GM19351 (cell line): Measurements from ENCODE around the gene GPR35.

ENCODE experiments used
- ATAC-seq: cut with Tn5 transposase; IDR thresholded peaks from one replicate; pipeline ENCODE4 v1.9.1; 2021; ENCODE audit warnings: mild to moderate bottlenecking, moderate library complexity; ENCODE audit not compliant: unreplicated experiment

The GPR35 gene

DNA sequence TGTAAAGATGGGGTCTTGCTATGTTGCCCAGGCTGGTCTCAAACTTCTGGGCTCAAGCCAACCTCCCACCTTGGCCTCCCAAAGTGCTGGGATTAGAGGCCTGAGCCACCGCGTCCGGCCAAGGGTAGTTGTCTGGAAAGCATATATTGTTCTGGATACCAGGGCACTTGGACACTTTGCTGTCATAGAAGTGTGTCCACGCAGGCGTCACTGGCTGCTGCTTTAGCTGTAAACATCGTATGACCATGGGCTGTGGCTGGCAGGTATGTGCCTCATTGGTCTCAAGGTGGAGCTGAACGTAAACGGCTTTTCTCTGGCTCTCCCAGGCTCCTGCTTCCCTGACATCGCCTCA lies 3.2 kb upstream of the GPR35 start:
- ATAC-seq = no peak

DNA sequence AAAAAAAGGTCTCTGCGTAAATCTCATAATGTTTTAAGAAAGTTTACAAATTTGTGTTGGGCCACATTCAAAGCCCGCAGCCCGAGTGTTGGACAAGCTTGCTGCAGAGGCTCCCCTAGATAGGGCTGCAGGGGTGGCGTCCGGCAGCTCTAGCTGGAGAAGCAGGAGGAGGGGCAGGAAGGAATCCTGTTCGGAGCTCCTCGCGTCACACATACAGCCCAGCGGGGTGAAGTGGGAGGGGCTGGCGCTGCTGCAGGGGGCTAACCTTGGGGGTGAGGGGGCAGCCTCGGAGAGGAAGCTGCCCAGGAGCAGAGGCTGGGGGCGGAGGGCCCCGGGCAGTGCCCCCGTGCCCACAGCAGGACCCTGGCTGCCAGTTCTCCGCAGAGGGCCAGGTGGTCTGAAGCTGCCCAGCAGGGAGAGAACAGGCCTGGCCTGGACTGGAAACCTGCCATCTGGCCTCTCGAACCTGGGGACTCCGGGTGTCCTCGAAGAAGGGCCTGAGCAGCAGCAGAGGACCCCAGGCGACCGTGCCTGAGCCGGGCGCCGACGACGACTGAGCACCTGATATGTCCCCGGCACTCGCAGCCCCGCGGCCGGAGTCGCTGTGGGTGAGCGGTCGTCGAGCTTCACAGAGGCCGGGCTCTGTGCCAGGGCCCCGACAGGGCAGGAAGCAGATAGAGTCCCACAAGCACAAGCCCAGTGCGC lies 2.6 kb upstream of the GPR35 start:
- no peak for ATAC-seq

DNA sequence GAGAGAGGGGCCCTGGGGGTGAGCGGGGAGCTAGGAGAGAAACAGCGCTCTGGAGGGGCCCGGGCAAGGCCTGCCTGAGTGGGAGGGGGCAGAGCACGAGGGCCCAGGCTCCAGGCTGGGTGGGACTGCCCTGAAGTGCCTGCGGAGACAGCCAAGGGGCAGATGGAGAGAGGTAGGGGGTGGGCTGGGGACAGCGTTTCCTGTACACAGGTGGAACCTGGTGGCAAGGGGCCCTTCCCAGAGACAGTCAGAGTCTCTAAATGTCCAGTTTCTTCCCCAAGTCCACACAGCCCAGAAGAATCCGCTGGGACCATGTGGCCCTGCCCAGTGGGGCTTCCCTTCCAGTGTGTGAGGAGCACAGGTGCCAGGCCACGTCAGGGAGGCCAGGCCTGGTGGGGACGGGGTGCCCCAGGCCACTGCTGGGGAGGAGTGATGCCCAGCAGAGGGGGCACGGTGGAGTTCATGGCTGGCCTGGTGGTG lies 1.7 kb upstream of the GPR35 start:
- no peak for ATAC-seq

DNA sequence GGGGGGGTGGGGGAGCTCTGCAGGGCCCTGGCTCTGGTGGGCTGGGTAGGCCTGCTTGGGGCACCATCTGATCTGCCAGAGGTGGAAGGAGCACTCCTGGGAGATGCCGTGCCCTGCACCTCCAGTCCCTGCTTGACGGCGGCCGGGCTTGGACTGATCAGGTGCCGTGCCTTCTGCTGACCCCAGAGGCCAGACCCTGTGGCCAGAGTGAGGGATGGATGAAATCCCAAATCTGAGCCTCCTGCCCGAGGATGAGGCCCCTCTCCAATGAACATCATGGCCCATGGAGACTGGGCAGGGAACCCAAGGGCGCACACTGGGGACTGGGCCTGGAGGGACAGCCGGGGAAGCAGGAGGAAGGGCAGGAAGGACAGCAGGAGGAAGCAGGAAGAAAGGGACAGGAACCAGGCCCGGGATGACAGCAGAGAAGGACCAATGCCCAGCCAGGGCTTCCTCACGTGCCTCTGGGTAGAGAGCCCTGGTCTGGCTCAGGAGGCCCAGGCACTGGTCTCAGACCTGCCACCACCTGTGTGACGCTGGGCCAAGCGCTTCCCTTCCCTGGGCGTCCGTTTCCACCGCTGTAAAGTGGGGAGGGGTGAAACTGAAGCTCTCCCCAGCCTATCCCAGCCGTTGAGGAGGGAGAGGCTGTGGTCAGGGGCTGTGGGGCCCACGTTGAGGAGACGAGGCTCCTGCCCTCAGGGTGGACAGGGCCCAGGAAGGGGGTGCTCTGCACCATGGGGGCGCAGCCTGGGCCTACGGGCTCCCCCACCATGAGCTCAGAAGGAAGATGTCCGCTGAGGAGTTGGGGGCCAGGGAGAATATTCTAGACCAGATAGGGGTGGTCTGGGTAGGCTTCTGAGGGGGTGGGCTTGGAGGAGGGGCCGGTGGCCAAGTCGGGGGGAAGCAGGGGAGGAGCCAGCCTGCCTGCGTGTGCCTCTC lies 1.0 kb upstream of the GPR35 start:
- ATAC-seq = no peak

DNA sequence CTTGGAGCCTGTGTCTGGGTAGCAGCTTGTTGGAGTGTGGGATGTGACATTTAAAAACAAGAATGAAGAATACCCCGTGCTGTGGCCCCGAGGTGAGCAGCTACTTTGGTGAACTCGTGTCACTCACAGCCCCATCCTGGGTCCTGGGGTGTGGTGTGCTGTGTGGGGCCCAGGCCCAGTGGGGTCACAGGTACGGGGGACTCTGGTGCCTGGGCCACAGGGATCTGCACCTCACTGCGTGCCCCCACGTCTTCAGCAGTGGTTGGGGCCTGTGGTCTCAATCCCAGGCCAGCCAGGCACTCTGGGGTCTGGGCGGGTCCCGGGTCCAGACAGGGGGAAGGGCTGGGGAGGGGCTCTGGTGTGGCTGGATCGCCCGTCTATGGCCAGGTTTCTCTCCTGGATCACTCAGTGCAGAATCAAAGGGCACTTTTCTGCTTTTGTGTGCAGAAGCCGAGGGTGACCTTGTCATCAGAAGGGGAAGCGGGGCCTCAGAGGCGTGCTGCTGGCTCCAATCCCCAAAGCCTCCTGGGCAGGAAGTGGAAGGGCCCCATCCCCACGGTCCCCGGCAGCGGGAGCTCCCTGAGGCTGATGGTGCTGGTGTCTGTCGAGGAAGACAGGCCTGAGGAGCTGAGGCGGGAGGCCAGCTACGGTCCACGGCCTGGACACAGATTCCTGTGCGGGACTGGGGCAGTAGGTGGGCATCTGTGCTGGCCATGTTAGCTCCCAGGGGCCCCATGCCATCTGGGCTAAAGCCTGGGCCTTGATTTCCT lies 1.4 kb downstream of the GPR35 start:
- no peak for ATAC-seq

DNA sequence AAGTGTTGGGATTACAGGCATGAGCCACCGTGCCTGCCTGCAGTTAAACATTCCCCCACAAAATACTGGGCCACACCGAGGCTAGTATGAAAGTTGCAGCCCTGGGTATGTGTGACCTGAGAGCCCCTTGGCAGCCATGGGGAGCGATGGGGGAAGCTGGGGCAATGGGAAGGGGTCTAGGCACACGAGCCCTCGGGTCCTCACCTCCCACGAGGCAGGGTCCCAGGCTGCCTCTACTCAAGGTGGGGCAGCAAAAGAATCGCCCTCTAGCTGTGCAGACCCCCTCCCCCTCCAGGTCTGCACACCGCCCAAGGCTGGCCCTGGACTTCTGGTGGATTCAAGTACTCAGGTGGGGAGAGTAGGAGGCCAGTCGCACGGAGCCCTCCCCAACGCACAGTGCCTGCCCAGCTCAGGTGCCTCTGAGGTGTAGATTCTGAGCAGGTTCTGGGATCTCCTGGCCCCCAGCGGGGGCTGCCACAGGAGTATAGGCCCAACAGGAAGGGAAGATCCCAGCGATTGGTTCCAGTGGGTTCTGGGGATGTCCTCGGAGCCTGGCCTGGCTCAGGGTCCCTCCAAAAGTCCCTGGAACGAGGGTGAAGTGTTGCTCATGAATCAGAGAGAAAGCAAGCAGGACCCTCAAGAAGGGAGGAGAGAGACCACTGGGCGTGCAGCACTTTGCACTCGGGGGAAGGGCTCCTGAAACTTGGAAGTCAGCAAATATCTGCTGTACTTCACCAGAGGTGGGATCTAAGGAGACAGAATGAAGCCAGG lies 2.6 kb downstream of the GPR35 start:
- no peak for ATAC-seq

DNA sequence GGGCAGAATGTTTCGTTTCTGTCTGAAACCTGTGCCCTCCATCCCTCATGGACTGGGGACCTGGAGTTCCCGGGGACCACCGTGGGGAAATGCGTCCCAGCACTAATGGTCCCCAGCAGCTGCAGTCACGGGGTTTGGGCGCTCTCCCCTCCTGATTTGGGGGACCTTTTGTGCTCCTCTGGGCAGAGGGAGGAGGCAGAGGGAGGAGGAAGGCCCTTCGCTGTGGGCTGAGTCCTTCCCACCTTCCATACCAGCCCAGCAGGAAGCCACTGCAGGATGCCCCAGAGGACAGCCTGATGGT lies 3.2 kb downstream of the GPR35 start:
- ATAC-seq = no peak

DNA sequence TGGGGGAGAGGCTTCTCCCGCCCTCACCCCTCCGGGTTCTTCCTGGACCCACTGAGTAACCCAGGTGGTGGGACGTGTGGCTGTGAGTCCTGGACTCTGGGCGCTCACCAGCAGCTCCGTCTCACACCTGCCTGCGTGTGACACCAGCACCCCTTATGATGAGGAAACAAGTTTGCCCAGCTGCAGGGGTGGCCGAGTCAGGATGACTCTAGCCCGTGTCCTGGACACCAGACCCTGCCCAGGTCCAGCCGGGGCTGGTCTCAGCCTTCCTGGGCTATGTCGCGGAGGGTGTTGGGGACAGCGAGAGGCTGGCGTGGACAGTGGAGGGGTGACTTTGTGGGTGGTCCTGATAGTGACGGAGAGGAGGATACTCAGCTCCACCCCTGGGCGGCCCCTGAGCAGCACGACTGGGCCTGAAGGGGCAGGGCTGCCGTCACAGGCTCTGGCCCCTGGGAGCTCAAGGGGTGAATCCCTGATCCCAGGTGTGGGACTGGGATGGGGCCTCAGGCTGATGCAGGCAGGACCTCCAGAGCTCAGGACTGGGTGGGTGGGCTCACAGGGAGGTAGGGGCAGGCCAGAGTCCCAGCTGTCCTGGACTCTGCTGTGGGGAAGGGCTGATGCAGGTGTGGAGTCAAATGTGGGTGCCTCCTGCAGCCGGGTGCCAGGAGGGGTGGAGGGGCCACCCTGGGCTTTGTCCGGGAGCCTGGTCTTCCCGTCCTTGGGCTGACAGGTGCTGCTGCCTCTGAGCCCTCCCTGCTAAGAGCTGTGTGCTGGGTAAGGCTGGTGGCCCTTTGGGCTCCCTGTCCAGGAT lies 3.7 kb downstream of the GPR35 start:
- no peak for ATAC-seq

DNA sequence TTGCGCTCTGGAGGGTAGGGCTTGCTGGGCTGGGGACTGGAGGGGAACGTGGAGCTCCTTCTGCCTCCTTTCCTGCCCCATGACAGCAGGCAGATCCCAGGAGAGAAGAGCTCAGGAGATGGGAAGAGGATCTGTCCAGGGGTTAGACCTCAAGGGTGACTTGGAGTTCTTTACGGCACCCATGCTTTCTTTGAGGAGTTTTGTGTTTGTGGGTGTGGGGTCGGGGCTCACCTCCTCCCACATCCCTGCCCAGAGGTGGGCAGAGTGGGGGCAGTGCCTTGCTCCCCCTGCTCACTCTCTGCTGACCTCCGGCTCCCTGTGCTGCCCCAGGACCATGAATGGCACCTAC lies 4.3 kb downstream of the GPR35 start:
- no peak for ATAC-seq

DNA sequence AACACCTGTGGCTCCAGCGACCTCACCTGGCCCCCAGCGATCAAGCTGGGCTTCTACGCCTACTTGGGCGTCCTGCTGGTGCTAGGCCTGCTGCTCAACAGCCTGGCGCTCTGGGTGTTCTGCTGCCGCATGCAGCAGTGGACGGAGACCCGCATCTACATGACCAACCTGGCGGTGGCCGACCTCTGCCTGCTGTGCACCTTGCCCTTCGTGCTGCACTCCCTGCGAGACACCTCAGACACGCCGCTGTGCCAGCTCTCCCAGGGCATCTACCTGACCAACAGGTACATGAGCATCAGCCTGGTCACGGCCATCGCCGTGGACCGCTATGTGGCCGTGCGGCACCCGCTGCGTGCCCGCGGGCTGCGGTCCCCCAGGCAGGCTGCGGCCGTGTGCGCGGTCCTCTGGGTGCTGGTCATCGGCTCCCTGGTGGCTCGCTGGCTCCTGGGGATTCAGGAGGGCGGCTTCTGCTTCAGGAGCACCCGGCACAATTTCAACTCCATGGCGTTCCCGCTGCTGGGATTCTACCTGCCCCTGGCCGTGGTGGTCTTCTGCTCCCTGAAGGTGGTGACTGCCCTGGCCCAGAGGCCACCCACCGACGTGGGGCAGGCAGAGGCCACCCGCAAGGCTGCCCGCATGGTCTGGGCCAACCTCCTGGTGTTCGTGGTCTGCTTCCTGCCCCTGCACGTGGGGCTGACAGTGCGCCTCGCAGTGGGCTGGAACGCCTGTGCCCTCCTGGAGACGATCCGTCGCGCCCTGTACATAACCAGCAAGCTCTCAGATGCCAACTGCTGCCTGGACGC lies 4.9 kb downstream of the GPR35 start:
- ATAC-seq = no peak

DNA sequence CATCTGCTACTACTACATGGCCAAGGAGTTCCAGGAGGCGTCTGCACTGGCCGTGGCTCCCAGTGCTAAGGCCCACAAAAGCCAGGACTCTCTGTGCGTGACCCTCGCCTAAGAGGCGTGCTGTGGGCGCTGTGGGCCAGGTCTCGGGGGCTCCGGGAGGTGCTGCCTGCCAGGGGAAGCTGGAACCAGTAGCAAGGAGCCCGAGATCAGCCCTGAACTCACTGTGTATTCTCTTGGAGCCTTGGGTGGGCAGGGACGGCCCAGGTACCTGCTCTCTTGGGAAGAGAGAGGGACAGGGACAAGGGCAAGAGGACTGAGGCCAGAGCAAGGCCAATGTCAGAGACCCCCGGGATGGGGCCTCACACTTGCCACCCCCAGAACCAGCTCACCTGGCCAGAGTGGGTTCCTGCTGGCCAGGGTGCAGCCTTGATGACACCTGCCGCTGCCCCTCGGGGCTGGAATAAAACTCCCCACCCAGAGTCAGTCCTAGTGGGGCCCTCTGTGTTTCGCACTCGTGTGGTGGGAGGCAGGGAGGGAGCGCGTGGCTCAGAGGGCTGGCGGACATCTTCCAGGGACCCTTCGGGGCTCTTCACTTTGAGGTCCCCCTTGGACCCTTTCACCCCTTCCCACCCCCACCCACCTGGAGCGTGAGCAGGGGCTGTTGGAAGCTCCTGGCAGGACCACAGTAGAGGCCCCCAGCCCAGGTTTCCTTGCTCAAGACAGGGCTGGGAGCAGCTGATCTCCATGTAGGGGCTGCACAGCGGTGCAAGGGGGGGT lies 5.7 kb downstream of the GPR35 start:
- no peak for ATAC-seq

DNA sequence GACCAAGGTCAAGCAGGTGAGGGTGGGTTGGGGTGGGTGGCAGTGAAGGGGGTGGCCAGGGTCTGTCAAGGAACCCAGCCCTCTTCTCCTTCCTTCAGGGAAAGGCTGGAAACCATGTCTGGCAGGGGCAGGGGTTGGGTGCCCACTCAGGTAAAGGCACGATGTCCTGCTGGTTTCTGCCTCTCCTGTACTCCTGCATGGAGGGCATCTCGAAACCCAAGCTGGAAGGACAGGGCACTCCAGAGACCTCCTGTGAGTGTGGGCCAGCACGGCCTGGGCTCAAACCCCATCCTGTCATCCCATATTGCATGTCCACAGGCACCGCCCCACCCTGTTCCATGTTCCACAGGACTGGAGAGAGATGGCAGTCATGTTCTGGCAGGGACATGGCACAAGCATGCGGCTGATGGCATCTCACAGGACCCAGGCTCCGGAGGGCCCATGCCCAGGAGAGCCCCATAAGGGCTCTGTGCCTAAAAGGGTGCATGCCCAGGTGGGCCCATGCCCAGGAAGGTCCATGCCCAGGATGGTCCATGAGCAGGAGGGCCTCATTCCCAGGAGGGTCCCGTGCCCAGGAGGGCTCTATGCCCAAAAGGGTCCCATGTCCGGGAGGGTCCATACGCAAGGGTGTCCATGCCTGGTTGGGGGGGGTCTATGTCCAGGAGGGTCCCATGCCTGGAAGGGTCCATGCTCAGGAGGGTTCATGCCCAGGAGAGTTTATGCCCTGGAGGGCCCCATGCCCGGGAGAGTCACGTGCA lies 6.4 kb downstream of the GPR35 start:
- no peak for ATAC-seq

DNA sequence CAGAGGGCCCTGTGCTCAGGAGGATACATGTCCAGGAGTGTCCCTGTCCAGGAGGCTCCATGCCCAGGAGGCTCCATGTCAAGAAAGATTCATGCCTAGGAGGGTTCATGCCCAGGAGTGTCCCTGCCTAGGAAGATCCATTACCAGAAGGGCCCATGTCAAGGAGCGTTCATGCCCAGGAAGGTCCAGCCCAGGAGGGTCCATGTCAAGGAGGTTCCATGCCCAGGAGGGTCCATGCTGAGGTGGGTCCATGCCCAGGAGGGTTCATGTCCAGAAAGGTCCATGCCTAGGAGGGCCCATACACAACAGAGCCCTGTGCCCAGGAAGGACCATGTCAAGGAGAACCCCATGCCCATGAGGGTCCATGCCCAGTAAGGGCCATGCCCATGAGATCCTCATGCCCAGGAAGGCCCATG lies 7.0 kb downstream of the GPR35 start:
- ATAC-seq = no peak

DNA sequence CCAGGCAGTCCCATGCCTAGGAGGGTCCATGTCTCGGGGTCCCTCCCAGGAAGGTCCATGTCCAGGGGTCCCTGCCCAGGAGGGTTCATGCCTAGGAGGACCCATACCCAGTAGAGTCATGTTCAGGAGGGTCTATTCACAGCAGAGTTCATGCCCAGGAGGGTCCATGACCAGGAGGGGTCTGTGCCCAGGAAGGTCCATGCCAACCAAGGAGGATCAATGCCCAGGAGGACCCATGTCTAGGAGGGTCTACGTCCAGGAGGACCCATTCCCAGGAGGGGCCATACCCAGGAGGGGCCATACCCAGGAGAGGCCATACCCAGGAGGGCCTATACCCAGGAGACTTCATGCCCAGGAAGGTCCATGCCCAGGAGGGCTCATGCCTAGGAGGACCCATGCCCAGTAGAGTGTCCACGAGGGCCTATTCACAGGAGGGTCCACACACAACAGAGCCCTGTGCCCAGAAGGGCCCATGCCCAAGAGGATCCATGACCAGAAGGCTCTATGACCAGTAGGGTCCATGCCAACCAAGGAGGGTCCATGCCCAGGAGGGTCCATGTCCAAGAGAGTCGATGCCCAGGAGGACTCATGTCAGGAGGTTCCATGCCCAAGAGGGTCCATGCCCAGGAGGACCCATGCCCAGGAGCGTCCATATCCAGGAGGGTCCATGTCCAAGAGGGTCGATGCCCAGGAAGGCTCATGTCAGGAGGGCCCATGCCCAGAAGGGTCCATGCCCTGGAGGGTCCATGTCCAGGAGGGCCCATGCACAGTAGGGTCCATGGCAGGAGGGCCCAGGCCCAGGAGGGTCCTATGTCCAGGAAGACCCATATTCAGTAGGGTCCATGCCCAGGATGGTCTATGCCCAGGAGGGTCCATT lies 10.1 kb downstream of the GPR35 start:
- ATAC-seq = no peak

DNA sequence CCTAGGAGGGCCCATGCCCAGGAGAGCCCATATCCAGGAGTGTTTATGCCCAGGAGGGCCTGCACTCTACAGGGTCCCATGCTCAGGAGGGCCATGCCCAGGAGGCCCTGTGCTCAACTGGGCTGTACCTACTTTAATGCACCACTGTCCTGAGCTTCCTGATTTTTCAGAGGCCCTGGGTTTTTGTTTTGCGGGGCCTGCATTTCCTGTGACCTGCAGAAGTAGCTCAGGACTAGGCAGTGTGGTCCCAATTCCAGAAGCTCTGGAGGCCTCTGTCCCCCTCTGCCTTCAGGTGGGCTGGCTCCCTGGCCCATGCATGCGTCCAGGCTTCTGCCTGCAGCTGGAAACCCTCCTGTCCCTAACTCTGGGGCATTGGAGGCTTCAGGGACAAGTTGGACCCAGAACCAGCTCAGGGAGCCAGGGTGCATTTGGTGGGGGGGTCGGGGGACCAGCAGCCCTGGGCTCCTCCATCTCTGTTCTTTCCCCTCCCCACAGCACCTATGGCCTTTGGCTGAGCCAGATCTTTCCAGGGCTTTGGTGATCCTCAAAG lies 10.8 kb downstream of the GPR35 start:
- ATAC-seq = no peak

DNA sequence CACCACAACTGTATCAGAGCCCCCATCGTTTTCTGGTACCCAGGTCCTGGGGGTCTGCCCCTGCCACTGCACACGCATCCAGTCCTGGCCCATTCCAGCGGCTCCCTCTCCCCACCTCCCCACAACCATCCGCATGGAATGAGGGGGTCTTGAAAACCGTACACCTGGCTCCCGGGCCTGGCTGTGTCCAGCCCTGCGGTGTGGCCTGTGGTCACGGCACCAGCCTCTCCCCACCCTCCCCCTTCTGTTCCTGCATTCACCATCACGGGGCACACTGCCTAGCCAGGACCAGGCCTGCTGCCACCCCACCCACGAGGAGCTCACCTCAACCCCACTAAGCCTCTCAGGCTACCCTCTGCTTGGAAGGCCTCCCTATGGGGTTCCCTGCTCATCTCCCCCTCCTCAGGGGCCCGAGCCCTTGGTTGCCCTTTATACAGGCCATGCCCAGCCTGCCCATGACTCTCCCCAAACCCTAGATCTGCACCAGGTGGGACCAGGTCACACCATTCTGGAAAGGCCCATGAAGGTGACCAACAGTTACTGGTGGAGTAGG lies 11.4 kb downstream of the GPR35 start:
- no peak for ATAC-seq
